Right lung (tissue), 10 donors: ENCODE data around the gene HIF3A. TPM values are rescaled to one million over a fixed set of nuclear protein-coding genes. Genes with fewer than 3 reads are reported as not detected.
"Not testable (repeated sequence)": the region's sequence is repeated elsewhere in the genome, so short reads cannot be mapped to it uniquely, and the experiment has no call there.

ENCODE experiments used
- DNase-seq, 2 donors: peaks; one replicate each; pipeline ENCODE4 v3.0.0-alpha.2; 2013
- long read RNA-seq, 8 donors: transcript quantifications; one replicate each; lab custom pipeline, GENCODE V29; 2026
- polyA plus RNA-seq, 5 donors: library from polyadenylated mRNA; unstranded; fragments of 120-200 nt; gene quantifications; one replicate each; pipeline versions ENCODE4 v1.2.1 to v1.2.3, GENCODE V29; 2013; ENCODE audit warnings: inconsistent platforms in 1 of 5, low replicate concordance in 1 of 5; ENCODE audit not compliant: insufficient read length in 5 of 5, insufficient read depth in 1 of 5

Gene HIF3A
- polyA plus RNA-seq, result 100 to 1,000 TPM; 112 to 203 (median 194) TPM
- long read RNA-seq, donor 1, full-length matches to known transcripts, result 18 of 65 reads
- long read RNA-seq, donor 1, partial matches to known transcripts, result 47 of 65 reads
- long read RNA-seq, donor 1, other reads (novel, unspliced or antisense), result 0 of 65 reads
- long read RNA-seq, donor 2, partial matches to known transcripts, result 0 of 4 reads
- long read RNA-seq, donor 2, other reads (novel, unspliced or antisense), result 0 of 4 reads
- long read RNA-seq, donor 3, partial matches to known transcripts, result 20 of 28 reads
- long read RNA-seq, donor 3, other reads (novel, unspliced or antisense), result 0 of 28 reads
- long read RNA-seq, donor 4, full-length matches to known transcripts, result 15 of 272 reads
- long read RNA-seq, donor 4, partial matches to known transcripts, result 257 of 272 reads
- long read RNA-seq, donor 4, other reads (novel, unspliced or antisense), result 0 of 272 reads
- long read RNA-seq, donor 5, transcript HIF3A-207 (7 exons, 2,004 nt), result major isoform, 6 of 32 reads
- long read RNA-seq, donor 5, partial matches to known transcripts, result 18 of 32 reads
- long read RNA-seq, donor 5, other reads (novel, unspliced or antisense), result 0 of 32 reads
- long read RNA-seq, donor 6, full-length matches to known transcripts, result 16 of 27 reads
- long read RNA-seq, donor 6, partial matches to known transcripts, result 11 of 27 reads
- long read RNA-seq, donor 6, other reads (novel, unspliced or antisense), result 0 of 27 reads
- long read RNA-seq, donor 7, full-length matches to known transcripts, result 20 of 88 reads
- long read RNA-seq, donor 7, partial matches to known transcripts, result 68 of 88 reads
- long read RNA-seq, donor 7, other reads (novel, unspliced or antisense), result 0 of 88 reads
- long read RNA-seq, donor 8, partial matches to known transcripts, result 12 of 13 reads
- long read RNA-seq, donor 8, other reads (novel, unspliced or antisense), result 0 of 13 reads

- peak; percentile 95 to 97 for DNase-seq
These were observed at the start of gene HIF3A for GRCh38 chr19:46296722-46297461. HIF3A (plus strand) TSS chr19:46297042; CDS start chr19:46297077, 35 bp downstream.

- DNase-seq, result no peak
These were observed 46.6 kb upstream of the HIF3A start for GRCh38 chr19:46250076-46250735.

GRCh38 chr19:46251416-46251815 lies 45.4 kb upstream of the HIF3A start:
- DNase-seq, result no peak

- no peak for DNase-seq
These were observed 42.1 kb upstream of the HIF3A start for GRCh38 chr19:46254776-46255175.

- DNase-seq, result no peak
These were observed 40.0 kb upstream of the HIF3A start for GRCh38 chr19:46256855-46257254.

GRCh38 chr19:46261501-46261900 lies 35.3 kb upstream of the HIF3A start:
- DNase-seq, result not testable (repeated sequence)

GRCh38 chr19:46262684-46263296 lies 34.1 kb upstream of the HIF3A start:
- DNase-seq, result not testable (repeated sequence)

- not testable (repeated sequence) for DNase-seq
These were observed 32.0 kb upstream of the HIF3A start for GRCh38 chr19:46264801-46265200.

GRCh38 chr19:46265217-46265828 lies 31.5 kb upstream of the HIF3A start:
- peak; percentile 51 to 69 for DNase-seq

GRCh38 chr19:46269101-46269500 lies 27.7 kb upstream of the HIF3A start:
- DNase-seq, result no peak

GRCh38 chr19:46270521-46271256 lies 26.2 kb upstream of the HIF3A start:
- no peak for DNase-seq

- DNase-seq, result no peak
These were observed 25.2 kb upstream of the HIF3A start for GRCh38 chr19:46271481-46272197.

GRCh38 chr19:46273931-46274330 lies 22.9 kb upstream of the HIF3A start:
- not testable (repeated sequence) for DNase-seq

- DNase-seq, result no peak
These were observed 17.7 kb upstream of the HIF3A start for GRCh38 chr19:46279177-46279576.

- DNase-seq, result no peak
These were observed 13.1 kb upstream of the HIF3A start for GRCh38 chr19:46283771-46284170.

- DNase-seq, result no peak
These were observed 12.2 kb upstream of the HIF3A start for GRCh38 chr19:46284635-46285034.

GRCh38 chr19:46287585-46287984 lies 9.3 kb upstream of the HIF3A start:
- DNase-seq, result no peak

- DNase-seq, result no peak
These were observed 7.8 kb upstream of the HIF3A start for GRCh38 chr19:46288896-46289588.
